HG03060 (cell line): ENCODE results near the gene CSH1.
"Not testable (repeated sequence)": the region's sequence is repeated elsewhere in the genome, so short reads cannot be mapped to it uniquely, and the experiment has no call there.

ENCODE experiments used
- ATAC-seq: cut with Tn5 transposase; IDR thresholded peaks from one replicate; pipeline ENCODE4 v1.9.1; 2021; ENCODE audit warnings: low read depth, moderate number of reproducible peaks; ENCODE audit not compliant: unreplicated experiment

Gene CSH1

DNA sequence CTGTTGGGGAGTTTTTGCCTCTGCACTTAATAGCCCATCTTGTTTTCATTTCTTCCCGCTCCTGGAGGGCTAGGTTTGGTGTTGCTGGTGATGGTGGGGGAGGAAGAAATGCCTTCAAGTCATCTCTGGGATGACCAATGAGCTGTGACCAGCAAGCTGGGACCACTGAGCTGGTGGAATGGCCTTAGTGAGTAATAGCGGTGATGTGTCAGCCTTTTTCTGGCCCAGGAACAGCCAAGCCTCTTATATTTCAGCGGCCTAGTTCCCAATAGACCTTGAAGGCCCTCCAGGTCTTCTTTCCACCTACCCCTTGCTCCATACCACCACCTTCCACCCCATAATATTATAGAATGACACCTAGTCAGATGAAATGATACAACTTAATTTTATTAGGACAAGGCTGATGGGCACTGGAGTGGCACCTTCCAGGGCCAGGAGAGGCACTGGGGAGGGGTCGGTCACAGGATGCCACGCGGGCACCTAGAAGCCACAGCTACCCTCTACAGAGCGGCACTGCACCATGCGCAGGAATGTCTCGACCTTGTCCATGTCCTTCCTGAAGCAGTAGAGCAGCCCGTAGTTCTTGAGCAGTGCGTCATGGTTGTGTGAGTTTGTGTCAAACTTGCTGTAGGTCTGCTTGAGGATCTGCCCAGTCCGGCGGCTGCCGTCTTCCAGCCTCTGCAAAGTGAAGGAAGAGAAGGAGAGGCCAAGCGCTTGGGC lies 24.6 kb downstream of the CSH1 start:
- not testable (repeated sequence) for ATAC-seq

- ATAC-seq, result not testable (repeated sequence)
These were observed 26.1 kb downstream of the CSH1 start for GRCh38 chr17:63870292-63870665.

DNA sequence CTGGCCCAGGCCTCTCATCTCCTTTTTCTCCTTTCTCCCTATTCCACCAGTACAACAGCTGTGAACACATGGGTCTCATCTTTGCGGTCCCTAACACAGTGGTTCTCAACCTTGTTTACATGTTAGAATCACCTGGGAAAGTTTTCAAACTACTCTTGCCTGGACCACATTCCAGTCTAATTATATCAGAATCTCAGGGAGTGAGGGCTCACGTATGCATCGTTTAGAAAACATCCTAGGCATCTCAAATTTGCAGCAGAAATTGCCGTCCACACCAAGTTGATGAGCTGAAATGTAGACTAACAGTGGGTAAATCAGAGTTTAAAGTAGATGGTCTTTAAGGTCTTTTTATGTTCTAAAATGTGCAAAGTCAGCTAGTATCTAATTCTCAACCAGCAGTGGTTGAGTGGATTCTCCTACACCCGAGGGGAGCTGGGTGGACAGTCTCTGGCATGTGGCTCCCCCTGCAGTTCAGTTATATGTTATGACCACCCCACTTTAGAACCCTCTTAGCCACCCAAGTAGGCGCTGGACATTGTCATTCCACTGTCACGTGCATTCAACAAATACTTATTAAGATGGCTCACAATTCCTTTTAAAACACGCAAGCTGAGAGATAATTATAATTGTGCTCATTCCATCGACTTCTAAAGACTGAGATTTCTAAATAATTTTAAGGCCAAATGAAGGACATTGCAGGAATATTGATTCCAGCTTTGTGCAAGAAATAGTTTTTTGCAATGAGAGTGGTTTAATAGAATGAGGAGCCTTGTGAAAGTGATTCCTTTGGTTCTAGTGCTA lies 26.7 kb downstream of the CSH1 start:
- not testable (repeated sequence) for ATAC-seq

DNA sequence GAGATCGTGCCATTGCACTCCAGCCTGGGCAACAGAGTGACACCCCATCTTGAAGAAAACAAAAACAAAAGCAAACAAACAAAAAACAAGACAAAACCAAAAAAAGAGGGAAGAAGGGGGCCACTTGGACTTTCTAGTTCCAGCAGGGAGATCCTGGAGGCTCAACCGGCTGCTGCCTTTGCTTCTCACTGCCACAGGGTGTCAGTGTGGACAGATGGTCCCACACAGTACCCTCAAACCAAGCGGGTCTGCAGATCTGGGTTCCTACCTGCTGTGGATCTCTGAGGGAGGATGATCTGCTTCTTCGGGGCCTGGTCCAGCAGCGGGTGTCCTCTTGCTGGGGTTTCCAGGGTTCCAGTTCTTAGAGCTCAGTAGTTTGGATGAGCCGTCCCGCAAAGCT lies 29.7 kb downstream of the CSH1 start:
- ATAC-seq, result not testable (repeated sequence)

DNA sequence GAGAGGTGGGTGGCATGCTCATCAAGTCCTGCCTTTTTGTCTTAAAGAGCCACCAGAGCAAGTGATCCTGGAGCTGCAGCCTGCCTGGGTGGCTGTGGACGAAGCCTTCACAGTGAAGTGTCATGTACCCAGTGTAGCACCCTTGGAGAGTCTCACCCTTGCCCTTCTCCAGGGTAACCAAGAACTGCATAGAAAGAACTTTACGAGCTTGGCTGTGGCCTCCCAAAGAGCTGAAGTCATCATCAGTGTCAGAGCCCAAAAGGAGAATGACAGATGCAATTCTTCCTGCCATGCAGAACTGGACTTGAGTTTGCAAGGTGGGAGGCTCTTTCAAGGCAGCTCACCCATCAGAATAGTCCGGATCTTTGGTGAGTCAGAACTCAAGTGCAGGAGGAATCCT lies 37.1 kb downstream of the CSH1 start:
- no peak for ATAC-seq

DNA sequence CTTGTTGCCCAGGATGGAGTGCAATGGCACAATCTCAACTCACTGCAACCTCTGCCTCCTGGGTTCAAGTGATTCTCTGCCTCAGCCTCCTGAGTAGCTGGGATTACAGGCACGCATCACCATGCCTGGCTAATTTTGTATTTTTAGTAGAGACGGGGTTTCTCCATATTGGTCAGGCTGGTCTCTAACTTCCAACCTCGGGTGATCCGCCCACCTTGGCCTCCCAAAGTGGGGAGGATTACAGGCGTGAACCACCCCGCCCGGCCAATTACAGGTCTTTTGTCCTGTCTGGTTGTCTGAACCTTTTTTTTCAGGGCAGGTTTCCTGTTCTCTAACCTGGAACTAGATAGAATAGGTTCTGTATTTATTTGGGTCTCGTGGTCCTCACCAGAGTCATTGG lies 39.9 kb downstream of the CSH1 start:
- ATAC-seq, result not testable (repeated sequence)

DNA sequence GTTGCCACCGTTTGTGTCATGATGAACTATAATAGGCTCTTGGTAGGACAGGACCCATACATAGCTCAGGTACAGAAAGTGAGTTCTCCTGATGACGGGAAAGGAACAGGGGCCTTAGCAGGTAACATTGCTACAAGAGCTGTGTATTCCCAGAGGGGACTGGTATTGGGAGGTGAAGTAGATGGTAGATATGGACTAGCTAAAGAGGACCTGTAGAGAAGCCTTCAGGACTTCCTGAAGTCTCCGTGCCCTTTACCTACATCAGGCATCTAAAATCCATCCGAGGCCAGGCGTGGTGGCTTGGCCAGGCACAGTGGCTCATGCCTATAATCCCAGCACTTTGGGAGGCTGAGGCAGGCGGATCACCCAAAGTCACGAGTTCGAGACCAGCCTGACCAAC lies 41.2 kb downstream of the CSH1 start:
- ATAC-seq, result no peak

- ATAC-seq, result no peak
These were observed 41.7 kb downstream of the CSH1 start for GRCh38 chr17:63854709-63855108.

- ATAC-seq, result no peak
These were observed 43.1 kb downstream of the CSH1 start for GRCh38 chr17:63853260-63853659.

DNA sequence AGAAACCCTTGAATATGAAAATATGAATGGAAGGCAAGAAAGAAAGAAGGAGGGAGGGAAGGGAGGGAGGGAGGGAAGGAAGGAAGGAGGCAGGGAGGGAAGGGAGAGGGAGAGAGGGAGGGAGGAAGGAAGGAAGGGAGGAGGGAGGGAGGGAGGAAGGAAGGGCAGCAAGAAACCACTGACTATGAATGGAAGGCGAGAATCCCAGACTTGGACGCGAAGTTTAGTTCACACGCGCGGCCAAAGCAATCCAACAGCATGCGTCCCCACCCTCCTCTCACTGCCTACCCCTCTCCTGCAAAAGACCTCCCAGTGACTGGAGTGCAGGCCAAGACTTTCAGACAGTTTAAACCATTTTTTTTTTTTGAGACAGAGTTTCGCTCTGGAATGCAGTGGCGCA lies 46.0 kb downstream of the CSH1 start:
- no peak for ATAC-seq

GRCh38 chr17:63848834-63849689 lies 47.3 kb downstream of the CSH1 start:
- ATAC-seq, result no peak

- ATAC-seq, result no peak
These were observed 48.7 kb downstream of the CSH1 start for GRCh38 chr17:63847525-63848249.

DNA sequence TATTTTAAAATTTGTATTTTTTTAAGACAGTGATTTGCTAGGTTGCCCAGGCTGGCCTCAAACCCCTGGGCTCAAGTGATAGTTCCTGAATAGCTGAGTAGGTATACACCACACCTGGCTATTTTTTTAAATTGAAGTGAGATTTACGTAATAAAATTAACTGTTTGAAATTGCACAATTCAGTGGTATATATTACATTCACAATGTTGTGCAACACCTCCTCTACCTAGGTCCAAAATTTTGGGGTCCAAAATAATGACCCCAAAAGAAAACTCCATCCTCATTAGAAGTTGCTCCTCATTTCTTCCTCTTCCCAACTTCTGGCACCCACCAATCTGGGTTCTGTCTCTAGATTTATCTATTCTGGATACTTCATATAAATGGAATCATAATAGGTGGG lies 50.9 kb downstream of the CSH1 start:
- no peak for ATAC-seq
